ENCODE results near the gene COL9A1.
"Not testable (repeated sequence)": the region's sequence is repeated elsewhere in the genome, so short reads cannot be mapped to it uniquely, and the experiment has no call there.

COL9A1 gene

DNA sequence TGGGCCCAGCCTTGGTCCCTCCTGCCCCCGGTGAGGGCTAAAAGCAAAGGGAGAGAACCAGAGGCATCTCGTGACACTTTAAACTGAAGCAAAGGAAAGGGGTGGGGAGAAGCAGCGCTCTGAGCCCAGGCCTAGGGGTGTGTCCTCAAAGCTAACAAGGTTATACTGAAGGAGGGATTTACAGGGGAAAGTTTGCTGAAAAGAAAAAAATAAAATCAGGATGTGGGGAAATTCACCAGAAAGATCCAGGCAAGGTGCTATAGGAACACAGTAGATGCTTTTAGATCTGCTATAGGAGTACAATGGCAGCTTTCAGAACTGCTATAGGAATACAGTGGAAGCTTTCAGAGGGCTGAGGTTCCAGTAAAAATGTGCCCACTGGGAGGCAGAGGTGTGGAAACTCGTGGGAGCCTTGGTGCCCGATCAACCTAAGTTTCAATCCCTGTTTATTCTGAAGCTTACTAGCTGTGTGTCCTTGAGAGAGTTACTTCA is at the start of gene COL9A1:
TSS of gene COL9A1 (minus strand) at position 51 of the 492 bp plus-strand sequence. CDS start 160 bp downstream, outside the sequence.
- no peak for DNase-seq

DNA sequence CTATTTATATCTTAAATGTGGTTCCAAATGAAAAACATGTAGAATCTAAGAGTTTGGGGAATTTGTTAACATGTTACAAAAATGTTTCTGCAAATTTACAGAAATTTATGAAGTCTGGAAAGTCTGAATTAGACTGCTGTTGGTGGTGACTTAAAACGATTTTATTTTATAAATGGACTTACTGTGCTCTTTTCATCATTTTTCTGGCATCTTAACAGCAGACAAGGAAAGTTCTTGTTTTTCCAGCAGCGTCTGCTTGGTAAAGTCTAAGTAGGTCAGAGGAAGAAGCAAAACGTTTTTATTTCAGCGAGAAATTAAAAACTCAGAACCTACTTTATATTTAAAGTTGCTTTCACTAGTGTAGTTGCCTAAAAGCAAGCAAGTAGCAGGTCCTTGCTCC is 48.6 kb upstream of the COL9A1 start:
- no peak for DNase-seq

DNA sequence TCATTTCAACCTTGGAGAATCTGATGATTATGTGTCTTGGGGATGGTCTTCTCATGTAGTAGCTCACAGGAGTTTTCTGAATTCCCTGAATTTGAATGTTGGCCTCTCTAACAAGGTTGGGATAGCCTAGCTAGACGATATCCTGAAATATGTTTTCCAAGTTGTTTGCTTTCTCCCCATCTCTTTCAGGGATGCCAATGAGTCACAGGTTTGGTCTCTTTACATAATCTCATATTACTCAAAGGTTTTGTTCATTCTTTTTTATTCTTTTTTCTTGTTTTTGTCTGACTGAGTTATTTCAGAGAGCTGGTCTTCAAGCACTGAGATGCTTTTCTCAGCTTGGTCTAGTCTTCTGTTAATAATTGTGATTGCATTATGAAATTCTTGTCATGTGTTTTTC is 42.7 kb upstream of the COL9A1 start:
- no peak for DNase-seq

DNA sequence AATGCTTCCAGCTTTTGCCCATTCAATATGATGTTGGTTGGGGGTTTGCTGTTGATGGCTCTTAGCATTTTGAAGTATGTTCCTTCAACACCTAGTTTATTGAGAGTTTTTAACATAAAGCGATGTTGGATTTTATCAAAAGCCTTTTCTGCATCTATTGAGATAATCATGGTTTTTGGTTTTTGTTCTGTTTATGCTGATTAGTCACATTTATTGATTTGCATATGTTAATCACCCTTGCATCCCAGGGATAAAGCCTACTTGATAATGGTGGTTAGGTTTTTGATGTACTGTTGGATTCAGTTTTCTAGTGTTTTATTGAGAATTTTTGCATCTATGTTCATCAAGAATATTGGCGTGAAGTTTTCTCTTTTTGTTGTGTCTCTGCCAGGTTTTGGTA is 40.4 kb upstream of the COL9A1 start:
- DNase-seq = no peak

DNA sequence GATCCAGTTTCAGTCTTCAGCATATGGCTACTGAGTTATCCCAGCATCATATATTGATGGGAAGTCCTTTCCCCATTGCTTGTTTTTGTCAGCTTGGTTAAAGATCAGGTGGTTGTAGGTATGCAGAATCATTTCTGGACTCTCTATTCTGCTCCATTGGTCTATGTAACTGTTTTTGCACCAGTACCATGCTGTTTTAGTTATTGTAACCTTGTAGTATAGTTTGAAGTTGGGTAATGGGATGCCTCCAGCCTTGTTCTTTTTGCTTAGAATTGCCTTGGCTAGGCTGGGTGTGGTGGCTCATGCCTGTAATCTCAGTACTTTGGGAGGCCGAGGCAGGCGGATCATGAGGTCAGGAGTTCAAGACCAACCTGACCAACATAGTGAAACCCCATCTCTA is 36.9 kb upstream of the COL9A1 start:
- not testable (repeated sequence) for DNase-seq

DNA sequence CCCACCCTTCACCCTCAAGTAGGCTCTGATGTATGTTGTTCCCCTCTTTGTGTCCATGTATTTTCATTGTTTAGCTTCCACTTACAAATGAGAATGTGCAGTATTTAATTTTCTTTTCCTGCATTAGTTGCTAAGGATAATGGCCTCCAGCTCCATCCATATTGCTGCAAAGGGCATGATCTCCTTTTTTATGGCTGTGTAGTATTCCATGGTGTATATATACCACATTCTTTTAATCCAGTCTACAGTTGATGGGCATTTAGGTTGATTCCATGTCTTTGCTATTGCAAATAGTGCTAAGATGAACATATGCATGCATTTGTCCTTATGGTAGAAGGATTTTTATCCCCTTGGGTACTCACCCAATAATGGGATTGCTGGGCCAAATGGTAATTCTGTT is 35.9 kb upstream of the COL9A1 start:
- DNase-seq = no peak

DNA sequence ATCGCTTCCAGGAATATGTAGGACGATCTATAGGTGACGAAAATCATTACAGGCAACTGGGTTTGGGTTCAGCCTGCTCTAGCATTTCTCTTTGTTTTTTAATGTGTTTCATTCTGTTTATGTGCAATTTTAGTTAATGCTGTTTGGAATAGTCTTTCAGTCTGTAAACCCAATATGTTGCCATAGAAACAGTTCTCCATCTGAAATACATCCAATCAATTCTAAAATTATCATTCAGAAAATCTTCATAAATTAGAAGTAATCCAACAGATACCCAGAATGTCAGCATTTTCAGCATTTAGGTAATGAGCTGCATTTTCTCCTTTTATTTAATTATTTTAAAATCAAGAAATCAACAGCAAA is 34.8 kb upstream of the COL9A1 start:
- DNase-seq = no peak

DNA sequence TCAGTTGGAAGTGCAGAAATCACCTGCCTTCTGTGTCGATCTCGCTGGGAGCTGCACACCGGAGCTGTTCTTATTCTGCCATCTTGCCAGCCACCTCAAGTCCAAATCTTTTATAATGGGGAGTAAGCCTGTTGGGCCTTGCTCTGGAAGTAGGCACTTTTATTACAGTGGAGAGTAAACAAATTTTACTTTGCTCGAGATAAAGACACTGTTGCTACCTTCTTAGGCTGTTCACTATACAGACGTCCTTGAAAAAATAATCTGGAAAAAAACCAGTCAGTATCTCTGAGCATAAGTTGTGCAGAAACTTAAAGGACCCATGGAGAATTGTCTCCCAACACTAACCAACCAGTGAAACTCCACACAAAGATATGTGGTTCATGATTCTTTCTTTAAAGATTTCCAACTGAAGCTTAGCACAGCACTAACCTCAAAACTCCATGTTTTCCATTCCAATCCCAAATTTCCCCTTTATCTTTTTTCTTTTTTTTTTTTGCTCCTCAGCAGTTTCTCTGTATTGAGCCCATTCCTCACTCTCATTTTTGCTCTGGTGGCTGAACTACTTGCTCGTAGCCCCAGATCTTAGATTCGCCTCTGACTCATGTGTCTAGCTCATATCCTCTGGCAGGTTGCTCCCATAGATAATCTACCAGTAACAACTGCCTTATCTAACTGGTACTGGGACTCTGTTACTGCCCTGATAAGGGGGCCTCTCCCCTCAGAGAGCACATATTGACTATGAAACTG is 34.3 kb upstream of the COL9A1 start:
- DNase-seq = no peak

DNA sequence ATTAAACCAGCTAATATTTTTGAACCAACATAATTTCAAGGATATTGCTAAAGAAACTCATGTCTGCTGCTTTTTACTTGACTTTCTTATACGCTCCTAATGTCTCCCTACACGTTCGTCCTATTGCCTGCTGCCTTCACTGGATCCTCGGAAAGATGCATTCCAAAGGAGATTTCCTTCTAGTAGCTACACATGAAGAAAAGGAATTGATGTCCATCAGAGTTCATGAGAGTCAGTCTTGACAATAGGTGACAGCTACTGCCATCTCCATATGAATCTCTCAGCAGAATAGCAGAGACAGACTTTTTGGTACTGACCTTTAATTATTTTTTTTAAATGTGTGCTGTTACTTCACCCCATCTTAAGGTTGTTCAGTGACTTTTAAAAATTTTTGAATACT is 24.2 kb upstream of the COL9A1 start:
- no peak for DNase-seq

DNA sequence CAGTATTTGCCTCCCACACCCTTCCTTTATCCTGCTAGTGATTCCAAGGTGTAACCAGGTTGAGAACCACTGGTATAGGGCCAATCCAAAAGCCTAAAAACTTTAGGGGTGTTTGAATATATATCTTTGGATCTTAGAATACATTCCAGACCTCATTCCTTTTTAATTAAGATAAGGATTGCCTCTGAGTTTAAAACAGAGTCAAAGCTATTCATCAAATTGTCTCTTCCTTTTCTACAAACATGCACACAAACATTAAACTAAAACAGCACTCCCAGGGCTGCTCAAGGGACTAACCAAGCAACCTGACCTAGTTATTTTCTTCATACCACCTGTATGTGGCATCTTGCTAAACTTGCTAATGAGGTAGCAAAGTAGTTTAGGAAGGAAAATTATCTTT is 22.1 kb upstream of the COL9A1 start:
- no peak for DNase-seq

DNA sequence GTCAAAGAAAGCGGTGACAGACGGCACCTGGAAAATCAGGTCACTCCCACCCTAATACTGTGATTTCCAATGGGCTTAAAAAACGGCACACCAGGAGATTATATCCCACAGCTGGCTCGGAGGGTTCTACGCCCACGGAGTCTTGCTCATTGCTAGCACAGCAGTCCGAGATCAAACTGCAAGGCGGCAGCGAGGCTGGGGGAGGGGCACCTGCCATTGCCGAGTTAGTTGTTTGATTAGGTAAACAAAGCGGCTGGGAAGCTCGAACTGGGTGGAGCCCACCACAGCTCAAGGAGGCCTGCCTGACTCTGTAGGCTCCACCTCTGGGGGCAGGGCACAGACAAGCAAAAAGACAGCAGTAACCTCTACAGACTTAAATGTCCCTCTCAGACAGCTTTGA is 14.9 kb upstream of the COL9A1 start:
- not testable (repeated sequence) for DNase-seq

DNA sequence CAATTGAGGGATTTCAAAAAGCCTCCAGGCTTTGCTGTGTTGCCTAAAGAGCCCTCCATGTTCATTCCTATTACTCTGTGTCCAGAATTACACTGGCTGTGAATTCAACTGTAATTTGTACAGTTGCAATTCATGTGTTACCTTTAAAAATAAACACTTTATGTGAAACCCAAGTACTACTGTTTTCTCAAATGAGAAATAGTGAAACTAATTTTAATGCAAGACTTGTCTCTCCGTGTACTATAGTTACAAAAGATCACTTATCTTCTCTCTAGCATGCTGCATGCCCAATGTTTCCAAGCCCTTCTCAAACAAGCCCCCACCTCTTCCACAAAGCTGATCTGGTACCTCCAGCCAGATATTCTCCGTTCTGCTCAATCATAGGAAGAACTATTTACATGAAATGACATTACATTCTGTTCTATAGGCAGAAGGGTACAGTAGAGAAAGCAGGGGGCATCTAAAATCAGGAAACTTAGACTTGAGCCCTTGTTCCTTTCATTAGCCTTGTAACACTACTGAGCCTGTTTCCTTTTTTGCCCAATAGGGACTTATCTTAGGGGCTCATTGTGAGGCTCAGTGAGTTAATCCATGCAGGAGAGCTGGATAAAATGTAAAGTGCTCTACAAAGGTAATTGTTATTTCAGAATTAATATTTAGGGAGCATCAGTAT is 12.3 kb upstream of the COL9A1 start:
- DNase-seq = no peak

DNA sequence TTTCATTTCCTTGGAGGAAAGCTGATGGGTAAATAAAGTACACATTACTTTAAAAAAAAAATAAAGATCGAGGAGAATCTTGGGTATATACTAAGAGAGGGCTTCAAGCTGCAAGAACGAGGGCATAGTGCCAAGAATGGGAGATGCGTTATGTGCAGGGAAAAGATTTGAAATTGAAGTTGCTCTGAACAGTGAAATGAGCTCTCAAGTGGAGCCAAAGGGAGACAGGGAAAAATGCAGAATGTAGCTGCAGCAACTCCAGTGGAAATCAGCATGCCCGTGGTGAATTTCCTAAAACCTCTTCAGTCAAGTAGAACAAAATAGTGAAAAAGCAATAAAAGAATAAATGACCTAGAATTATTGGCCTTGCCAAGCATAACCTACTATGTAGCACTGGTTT is 11.4 kb upstream of the COL9A1 start:
- DNase-seq = no peak

DNA sequence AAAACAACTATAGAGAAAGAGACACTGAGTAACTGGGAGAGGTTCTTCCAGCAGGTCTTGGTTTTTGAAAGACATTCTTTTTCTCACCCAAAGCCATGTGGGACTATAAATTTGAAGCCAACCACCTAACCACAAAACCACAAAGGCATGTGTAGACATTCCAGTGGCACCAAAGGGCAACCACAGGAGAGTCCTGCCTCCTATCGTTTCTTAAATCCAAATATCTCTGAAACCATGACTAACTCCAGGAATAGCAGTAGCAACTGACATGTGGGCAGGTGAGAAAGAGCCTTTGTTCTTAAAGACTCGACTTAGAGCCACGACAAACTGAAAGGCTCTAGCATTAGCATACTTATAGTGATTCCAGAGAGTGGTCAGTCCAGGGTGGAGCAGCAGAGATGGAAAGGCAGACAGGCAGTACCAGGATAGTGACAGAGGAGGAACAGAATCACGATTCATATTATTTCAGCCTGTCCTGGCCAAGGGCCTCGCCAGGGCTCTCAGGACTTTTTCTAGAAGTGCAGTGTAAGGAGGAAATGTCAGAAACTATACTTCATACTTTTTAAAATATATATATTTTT is 9.4 kb upstream of the COL9A1 start:
- no peak for DNase-seq

DNA sequence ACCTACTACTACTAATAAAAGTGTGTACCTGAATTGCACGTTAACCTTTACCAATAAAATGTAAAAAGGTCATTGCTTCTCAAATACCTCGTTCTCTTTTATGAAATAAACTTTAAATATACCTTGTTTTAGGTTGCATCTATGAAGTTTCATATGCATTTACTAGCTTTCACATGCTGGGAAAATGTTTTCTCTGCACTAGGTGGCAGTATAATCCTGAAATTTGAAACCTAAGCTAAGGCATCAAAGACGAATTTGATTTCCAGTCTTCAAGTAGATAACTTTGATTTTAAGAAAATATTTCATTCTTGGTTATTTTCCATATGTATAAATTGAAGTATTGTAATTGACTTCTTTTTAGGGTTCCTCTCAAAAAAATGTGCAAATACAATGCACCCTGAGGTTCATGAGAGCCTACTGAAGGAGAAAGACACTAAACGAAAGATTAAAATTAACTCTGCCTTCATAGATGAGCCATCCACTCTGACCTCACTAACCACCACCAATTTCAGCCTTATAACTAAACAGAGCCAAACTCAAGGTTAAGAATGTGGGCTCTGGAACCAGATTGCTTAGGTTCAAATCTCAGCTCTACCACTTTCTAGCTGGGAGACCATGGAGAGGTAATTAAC is 7.3 kb upstream of the COL9A1 start:
- no peak for DNase-seq

DNA sequence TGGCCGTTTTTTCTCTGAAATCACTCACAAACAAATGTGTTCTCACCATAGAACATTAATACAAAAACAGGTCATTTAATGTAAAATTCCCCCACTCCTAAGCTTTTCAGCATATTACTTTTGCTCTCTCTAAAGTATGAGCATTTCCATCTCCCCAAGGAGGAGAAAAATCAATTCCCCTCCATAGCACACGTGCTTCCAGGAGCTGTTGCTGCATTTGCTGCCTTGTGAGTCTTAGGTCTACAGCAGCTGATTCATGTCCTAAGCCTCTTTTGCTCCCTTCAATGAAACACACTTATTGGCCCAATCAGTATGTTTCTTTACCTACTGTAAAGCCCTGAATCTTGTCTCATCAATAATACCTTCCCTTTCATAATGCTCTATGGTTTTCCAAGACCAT is 6.4 kb upstream of the COL9A1 start:
- no peak for DNase-seq

DNA sequence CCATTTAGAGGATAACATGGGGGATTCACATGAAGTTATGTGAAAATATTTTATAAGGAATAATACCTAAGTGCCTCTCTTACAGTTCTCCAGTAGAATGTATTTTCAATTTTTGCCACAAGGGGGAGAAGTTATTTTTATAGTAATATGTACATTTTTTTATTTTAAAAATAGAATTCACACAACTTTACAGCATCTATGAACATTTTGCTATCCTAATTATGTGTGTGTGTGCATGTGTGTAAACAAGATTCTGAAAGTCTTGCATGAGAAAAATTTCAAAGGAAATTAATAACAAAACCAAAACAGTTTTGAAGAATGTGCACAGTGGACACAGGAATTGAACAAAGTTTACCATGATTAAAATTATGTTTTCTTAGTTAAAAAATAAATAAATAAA is 5.3 kb upstream of the COL9A1 start:
- not testable (repeated sequence) for DNase-seq

DNA sequence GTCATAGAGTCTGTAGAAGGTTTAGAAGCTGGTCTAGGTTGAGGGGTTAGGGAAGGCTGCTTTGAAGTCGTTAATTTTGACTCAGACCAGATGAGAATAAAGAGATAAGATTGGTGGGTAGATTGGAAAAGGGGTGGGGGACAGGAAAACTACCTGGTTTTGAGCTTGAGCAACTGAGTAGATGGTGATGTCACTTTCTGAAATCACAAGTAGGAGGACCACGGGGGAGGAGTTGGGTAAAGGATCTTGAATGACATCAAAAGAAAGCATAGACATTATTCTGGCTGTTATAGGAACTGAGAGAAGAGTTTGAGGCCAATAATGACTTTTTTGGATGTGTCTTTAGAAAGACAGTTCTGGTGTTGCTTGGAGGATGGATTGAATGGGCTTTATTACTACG is 4.1 kb upstream of the COL9A1 start:
- DNase-seq = no peak

DNA sequence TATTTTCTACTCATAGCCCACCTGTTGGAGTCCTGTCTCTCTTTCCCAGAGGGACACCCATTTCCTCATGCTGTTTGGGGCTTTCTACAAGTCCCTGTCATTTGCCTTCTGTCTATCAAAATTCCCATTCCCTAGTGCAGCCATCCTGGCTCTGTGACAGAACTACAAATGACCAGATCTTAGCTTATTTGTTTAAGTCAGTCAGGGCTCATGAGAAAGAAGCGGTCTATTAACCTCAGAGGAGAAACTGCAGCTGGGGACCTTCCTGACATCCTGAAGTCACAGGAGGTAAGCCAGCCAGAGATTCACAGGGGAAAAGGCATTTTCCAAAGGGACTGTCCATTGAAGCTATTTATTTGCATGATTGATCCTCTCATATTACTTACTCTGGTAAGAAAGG is 1.7 kb upstream of the COL9A1 start:
- DNase-seq = no peak

DNA sequence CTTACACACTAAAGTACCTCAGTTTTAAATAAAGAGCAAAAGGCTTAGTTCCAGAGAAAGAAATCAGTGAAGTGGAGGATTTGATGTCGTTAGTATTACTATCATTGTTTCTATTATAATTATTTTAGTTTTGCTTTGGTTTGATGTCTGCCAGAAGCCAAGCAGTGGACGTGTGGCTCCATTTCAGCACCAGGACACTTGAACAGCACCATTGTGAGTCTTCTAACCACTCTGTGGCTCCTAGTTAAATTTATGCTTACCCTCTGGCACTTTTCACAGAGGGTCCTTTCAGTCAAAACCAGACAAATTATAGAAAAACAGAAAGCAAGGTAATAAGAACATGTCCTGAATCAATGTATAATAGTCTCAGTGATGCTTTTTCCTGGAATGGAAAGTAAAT is 3.4 kb downstream of the COL9A1 start:
- DNase-seq = no peak

DNA sequence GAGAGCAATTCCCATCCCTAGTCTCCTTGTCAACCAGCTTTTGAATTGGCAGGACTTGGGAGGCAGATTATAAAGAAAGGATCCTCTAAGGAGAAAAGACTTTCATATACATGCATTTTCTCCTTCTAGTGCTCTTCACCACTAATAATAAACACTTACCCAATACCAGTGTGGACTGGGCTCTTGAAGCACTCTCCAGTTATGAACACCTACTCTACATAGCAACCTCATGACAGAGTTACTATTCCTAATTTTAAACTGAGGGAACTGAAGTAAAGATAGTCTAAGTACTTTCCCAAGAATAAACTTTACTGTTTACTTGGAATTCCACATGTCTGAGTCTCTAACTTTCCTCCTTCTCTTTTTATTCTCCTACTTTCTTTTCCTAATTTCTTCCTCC is 4.8 kb downstream of the COL9A1 start:
- no peak for DNase-seq

DNA sequence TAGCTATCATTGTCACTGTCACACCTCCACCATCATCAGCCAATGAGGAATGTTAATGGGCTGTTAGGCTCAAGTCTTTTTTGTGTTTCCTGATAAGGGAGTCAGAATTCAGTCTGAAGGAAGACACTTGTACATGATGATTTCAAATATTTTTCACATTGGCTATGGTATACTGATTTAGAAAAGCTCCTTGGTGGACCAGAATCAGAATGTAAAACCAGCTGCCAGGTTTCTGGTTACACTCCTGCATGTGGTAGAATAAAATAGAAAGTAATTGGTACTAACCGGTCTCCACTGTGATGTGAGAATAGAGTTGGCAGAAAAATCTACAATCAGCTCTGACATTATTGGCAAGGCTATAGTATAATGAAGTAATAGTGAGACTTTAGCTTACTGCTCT is 10.7 kb downstream of the COL9A1 start:
- no peak for DNase-seq

DNA sequence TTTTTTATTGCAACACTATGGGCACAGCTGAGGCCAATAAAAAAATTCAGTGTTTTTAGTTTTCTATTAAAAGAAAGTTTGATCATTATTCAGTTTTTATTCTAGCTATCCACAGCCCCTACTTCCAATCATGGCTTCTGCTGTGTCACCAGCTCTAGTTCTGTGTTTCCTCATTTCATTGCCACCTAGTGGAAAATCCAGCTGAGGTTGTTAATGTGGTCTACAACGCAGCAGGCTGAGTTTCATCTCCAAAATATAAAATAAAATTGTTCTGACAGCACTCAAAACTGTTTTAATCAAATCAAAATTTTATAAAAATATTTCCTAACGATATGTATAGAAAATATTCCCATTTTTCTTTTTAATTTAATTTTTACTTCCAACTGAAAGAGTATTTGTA is 13.6 kb downstream of the COL9A1 start:
- DNase-seq = no peak

DNA sequence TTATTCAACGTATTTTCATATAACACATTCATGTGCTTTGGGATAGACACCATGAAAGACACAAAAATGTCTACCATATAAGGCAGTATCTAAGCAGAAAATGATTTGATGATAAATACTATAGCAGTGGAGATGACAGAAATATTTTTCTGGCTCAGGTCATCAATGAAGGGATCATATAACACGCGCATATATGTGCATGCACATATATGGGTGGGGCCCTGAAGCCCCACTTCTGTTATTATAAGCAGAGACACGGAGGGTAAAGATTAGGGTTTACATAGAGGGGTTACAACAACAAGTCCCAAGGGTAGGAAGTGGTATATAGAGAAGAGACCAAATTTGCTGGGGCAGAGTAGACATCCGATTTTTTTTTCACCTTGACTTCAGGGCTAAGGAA is 16.0 kb downstream of the COL9A1 start:
- DNase-seq = no peak
